Panc1 (cell line): ENCODE measurements around the gene SLC39A12.

Experiments
- POLR2AphosphoS5 ChIP-seq: IDR thresholded peaks from 2 replicates; pipeline ENCODE4 v1.6.1; 2012; ENCODE audit warnings: mild to moderate bottlenecking, low read depth, low read length, moderate library complexity
- TF ChIP-seq, protein P1 (sequence below), 2 experiments: IDR thresholded peaks; 2 replicates each; pipeline ENCODE4 v1.6.1; 2011 to 2012; ENCODE audit warnings: low read depth in 2 of 2, control low read depth in 1 of 2, low read length in 1 of 2, mild to moderate bottlenecking in 1 of 2, moderate library complexity in 1 of 2; ENCODE audit not compliant: insufficient read depth in 1 of 2
- TF ChIP-seq, protein P2 (sequence below): fragments of 450-650 bp; IDR thresholded peaks from 2 replicates; pipeline ENCODE4 v1.5.1; 2017; ENCODE audit warnings: mild to moderate bottlenecking

DNA sequence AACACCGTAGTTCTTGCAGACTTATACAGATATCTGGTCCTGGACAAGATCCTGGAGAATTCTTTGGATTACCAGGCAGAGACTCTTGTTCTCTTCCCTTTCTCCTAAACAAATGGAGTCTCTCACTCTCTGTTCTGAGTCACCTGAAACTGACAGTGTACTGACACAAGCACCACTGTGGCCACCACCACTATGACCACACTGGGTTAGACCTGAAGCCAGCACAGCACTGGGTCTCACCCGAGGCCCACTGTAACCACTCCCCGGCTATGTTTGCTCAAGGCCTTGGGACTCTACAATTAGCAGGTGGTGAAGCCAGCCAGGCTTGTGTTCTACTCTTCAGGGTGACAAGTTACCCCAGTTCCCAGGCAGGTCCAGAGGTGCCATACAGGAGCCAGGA is 22.8 kb downstream of the SLC39A12 start:
- TF ChIP-seq, protein P1, sequence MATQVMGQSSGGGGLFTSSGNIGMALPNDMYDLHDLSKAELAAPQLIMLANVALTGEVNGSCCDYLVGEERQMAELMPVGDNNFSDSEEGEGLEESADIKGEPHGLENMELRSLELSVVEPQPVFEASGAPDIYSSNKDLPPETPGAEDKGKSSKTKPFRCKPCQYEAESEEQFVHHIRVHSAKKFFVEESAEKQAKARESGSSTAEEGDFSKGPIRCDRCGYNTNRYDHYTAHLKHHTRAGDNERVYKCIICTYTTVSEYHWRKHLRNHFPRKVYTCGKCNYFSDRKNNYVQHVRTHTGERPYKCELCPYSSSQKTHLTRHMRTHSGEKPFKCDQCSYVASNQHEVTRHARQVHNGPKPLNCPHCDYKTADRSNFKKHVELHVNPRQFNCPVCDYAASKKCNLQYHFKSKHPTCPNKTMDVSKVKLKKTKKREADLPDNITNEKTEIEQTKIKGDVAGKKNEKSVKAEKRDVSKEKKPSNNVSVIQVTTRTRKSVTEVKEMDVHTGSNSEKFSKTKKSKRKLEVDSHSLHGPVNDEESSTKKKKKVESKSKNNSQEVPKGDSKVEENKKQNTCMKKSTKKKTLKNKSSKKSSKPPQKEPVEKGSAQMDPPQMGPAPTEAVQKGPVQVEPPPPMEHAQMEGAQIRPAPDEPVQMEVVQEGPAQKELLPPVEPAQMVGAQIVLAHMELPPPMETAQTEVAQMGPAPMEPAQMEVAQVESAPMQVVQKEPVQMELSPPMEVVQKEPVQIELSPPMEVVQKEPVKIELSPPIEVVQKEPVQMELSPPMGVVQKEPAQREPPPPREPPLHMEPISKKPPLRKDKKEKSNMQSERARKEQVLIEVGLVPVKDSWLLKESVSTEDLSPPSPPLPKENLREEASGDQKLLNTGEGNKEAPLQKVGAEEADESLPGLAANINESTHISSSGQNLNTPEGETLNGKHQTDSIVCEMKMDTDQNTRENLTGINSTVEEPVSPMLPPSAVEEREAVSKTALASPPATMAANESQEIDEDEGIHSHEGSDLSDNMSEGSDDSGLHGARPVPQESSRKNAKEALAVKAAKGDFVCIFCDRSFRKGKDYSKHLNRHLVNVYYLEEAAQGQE (IDR thresholded peaks at IDR 0.05; ENCODE audit: insufficient read depth in 1 of 2, low read depth in 2 of 2, low read length in 1 of 2), result no peak
- no peak for TF ChIP-seq POLR2AphosphoS5
- TF ChIP-seq, protein P2, sequence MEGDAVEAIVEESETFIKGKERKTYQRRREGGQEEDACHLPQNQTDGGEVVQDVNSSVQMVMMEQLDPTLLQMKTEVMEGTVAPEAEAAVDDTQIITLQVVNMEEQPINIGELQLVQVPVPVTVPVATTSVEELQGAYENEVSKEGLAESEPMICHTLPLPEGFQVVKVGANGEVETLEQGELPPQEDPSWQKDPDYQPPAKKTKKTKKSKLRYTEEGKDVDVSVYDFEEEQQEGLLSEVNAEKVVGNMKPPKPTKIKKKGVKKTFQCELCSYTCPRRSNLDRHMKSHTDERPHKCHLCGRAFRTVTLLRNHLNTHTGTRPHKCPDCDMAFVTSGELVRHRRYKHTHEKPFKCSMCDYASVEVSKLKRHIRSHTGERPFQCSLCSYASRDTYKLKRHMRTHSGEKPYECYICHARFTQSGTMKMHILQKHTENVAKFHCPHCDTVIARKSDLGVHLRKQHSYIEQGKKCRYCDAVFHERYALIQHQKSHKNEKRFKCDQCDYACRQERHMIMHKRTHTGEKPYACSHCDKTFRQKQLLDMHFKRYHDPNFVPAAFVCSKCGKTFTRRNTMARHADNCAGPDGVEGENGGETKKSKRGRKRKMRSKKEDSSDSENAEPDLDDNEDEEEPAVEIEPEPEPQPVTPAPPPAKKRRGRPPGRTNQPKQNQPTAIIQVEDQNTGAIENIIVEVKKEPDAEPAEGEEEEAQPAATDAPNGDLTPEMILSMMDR, result no peak
